Stimulated activated naive CD8-positive, alpha-beta T cell treated with anti-CD3 and anti-CD28 coated beads, Interleukin-15, Interleukin-2, amounts not matched to agents 100 ng/mL and 50 ng/mL, for 24 hours (primary cell): Measurements from ENCODE around the gene ADRA2C.
A peak's percentile ranks its signal among the peaks of the same experiment; 100 is the strongest.

ENCODE experiments used
- H3K27ac Mint-ChIP-seq: one replicate; pipeline ENCODE4 v1.8.0; 2021; ENCODE audit warnings: mild to moderate bottlenecking, mixed read lengths
- H3K27me3 Mint-ChIP-seq: one replicate; pipeline ENCODE4 v1.8.0; 2021; ENCODE audit warnings: mixed read lengths
- H3K36me3 Mint-ChIP-seq: one replicate; pipeline ENCODE4 v1.8.0; 2021; ENCODE audit warnings: low read depth, mixed read lengths
- H3K4me1 Mint-ChIP-seq: one replicate; pipeline ENCODE4 v1.8.0; 2021; ENCODE audit warnings: low read depth, mixed read lengths
- H3K4me3 Mint-ChIP-seq: one replicate; pipeline ENCODE4 v1.8.0; 2021; ENCODE audit warnings: mild to moderate bottlenecking, mixed read lengths
- H3K9me3 Mint-ChIP-seq: one replicate; pipeline ENCODE4 v1.8.0; 2021; ENCODE audit warnings: mixed read lengths

Gene ADRA2C

DNA sequence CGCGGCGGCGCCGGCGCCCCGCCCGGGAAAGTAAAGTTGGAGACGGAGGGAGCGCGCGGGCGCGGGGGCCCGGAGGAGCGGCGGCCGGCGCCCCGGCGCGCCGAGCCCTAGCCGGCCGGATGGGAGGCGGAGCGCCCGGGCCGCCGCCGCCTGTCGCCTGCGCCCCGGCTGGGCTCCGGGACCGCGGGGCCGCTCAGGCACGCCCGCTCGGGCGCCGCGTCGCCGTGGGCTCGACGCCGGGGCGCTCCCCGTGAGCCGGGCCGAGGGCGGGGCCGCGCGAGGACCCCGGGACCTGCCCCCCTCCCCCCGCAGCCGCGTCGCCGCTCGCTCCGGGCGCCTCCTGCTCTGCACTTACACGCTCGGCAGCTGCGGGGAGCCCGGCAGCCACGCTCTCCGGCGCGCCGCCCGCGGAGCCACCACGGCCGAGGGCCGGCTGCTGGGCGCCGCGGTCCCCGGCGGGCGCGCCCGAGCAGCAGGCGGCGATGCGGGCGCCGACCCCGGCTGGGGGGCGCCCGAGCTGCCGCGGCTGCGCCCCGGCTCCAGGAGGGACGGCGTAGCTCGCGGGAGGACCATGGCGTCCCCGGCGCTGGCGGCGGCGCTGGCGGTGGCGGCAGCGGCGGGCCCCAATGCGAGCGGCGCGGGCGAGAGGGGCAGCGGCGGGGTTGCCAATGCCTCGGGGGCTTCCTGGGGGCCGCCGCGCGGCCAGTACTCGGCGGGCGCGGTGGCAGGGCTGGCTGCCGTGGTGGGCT, at the start of gene ADRA2C:
Gene ADRA2C (plus strand): TSS at position 350 of the 749 bp plus-strand sequence. CDS start 222 bp downstream, at position 572.
- Mint-ChIP-seq H3K4me1 (peaks cover 9% of the 10 kb centered on the region), H3K27me3 (peaks cover 28% of the 10 kb centered on the region), H3K27ac (no peak within 1 kb of the TSS), H3K4me3 (peak within 1 kb of the TSS; percentile 56), H3K36me3 (no peaks in the 10 kb centered on the region), H3K9me3 (no peaks in the 10 kb centered on the region)

DNA sequence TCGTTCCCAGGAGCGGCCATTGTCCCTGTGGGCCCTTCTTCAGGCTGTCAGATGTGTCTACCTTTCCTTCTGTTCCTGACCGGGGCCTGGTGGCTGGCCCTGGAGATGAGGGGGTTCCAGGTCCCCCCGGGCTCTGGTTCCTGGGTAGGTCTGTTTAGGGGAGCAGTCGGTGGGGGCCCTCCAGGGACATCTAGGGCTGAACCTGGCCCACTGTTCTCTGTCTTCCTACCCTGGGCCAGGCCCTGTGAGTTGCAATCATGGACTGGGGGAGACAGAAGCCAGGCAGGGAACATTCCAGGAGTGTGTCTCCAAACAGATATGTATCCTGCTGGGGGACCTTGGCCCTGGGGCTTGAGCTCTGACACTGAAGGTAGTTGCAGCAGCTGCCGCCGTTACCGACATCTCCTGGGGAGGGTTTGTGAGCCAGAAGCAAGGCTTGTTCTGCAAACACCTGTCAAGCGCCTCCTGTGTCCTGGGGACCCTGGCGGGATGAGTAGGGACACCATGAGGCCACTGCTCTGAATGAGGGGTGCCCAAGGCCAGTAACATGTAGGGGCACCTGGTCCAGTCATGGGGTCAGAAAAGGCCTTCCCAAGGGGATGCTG, 49.5 kb upstream of the ADRA2C start:
- Mint-ChIP-seq H3K27me3 (peaks cover 24% of the 10 kb centered on the region), H3K36me3 (no peaks in the 10 kb centered on the region), H3K4me1 (no peaks in the 10 kb centered on the region), H3K27ac (no peak overlapping the region), H3K4me3 (no peak overlapping the region), H3K9me3 (peaks cover 6% of the 10 kb centered on the region)

DNA sequence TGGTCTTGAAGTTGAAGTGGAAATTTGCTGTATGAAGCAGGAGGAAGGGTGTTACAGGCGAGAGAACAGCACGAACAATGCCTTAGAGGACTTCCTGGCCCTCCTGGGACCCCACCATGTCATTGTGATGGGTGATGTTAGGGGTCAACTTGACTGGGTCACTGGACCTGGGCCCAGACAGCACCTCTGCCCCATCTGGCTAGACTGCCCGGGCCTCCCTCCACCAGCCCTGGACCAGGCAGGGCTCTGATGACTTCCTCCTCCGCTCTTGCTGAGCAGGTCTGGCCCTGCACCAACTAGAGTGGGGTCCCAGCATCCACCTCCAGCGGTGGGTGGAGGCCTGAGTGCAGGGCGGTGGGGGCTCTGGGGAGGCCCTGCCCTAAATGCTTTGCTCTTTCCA, 48.9 kb upstream of the ADRA2C start:
- H3K27me3 Mint-ChIP-seq, result peaks cover 24% of the 10 kb centered on the region
- H3K4me3 Mint-ChIP-seq, result no peak overlapping the region
- H3K27ac Mint-ChIP-seq, result no peak overlapping the region
- H3K9me3 Mint-ChIP-seq, result peaks cover 6% of the 10 kb centered on the region
- H3K4me1 Mint-ChIP-seq, result no peaks in the 10 kb centered on the region
- no peaks in the 10 kb centered on the region for H3K36me3 Mint-ChIP-seq

DNA sequence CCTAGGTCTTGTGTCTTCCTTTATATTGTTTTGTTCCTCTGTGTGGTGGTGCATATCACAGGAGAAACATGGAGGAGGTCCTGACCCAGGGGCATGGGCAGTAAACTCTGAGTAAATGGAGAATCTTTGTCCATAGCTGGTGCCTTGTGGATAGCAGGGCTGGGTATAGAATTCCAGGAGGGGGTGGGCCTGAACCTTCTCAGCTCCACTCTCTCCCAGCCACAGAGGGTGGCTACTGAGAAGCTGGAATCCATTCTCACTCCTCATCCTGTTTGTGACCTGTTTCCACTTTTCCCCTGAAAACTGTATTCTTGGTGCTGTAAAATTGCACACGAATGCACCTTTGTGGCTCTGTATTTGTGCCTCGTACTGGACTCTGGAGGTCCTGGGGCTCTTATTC, 47.7 kb upstream of the ADRA2C start:
- H3K4me1 Mint-ChIP-seq, result no peaks in the 10 kb centered on the region
- peaks cover 6% of the 10 kb centered on the region for H3K9me3 Mint-ChIP-seq
- peaks cover 24% of the 10 kb centered on the region for H3K27me3 Mint-ChIP-seq
- H3K27ac Mint-ChIP-seq, result no peak overlapping the region
- no peaks in the 10 kb centered on the region for H3K36me3 Mint-ChIP-seq
- H3K4me3 Mint-ChIP-seq, result no peak overlapping the region

DNA sequence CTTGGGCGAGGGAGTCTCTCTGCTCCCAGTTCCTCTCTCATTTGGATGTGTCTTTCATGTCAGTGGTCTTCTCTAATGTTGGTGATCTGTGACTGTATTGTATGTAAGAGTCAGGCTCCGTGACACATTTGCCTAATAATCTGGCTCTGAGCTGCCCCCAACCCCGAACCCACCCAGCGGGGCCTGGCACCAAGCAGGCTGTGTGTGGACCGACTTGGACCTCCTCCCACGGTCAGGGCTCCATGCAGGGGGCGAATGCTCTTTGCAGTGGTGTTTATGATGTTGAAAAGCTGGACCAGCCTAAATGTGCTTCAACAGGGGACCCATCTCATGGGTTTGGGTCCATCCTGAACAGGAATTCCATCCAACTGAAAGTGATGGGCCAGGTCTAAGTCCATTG, 47.0 kb upstream of the ADRA2C start:
- Mint-ChIP-seq H3K36me3 (no peaks in the 10 kb centered on the region), H3K9me3 (peaks cover 6% of the 10 kb centered on the region), H3K27ac (no peak overlapping the region), H3K4me1 (no peaks in the 10 kb centered on the region), H3K4me3 (no peak overlapping the region), H3K27me3 (peaks cover 25% of the 10 kb centered on the region)

DNA sequence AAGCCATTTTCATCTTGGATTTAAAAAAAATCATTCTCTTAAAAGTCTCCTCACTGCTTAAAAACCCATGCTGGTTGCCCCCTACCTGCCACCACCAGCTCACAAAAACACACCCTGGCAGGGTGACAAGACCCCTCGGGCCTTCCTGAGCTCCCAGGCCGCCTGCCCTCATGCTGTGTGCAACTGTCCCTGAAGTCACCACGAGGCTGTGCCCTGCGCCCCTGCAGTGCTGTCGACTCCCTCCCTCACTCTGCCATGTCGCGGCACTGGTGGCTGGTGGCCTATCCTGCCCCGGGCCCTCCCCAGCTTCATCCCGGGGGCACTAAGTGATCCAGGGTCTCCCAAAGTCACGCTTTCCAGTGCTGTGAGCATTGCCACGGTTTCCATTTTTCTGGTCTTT, 46.3 kb upstream of the ADRA2C start:
- no peak overlapping the region for H3K27ac Mint-ChIP-seq
- H3K9me3 Mint-ChIP-seq, result peaks cover 6% of the 10 kb centered on the region
- peaks cover 31% of the 10 kb centered on the region for H3K27me3 Mint-ChIP-seq
- no peaks in the 10 kb centered on the region for H3K4me1 Mint-ChIP-seq
- no peak overlapping the region for H3K4me3 Mint-ChIP-seq
- no peaks in the 10 kb centered on the region for H3K36me3 Mint-ChIP-seq

DNA sequence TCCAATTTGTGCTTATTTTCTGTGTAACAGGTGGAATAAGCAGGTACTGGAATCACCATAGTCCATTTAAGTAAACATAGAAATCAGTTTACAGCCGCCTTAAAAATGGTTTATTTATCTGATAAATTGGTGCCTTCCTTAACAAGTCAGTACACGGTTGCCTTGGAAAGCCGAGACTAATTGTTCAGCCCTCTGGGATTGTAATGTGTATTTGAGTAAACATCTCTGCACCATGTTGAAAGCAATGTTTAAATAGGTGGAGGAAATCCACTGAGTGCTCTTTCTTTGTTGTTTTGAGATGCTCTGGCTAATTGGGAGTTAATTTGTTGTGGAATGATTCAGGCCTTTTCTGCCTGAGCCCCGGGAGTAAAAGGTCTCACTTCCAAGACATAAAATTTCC, 45.7 kb upstream of the ADRA2C start:
- H3K27me3 Mint-ChIP-seq, result peaks cover 32% of the 10 kb centered on the region
- H3K4me3 Mint-ChIP-seq, result no peak overlapping the region
- peaks cover 6% of the 10 kb centered on the region for H3K9me3 Mint-ChIP-seq
- H3K36me3 Mint-ChIP-seq, result no peaks in the 10 kb centered on the region
- H3K4me1 Mint-ChIP-seq, result no peaks in the 10 kb centered on the region
- H3K27ac Mint-ChIP-seq, result no peak overlapping the region

DNA sequence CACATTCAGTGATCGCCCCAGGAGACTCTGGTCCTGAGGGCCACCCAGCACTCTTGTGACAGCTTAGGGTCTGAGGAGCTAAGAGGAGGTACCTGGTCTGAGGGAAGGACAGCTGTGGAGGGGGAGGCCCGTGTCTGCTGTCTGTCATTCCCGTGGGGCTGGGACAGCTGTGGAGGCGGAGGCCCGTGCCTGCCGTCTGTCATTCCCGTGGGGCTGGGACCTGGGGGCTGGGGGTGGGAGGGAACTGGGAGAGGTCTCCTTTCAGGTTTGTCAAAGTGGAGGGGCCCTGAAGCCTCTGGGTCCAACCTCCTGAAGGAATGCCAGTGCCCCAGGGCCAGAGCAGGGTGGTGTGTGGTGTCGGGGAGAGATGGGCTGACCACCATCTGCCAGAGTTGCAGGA, 45.0 kb upstream of the ADRA2C start:
- H3K4me1 Mint-ChIP-seq, result no peaks in the 10 kb centered on the region
- peaks cover 6% of the 10 kb centered on the region for H3K9me3 Mint-ChIP-seq
- no peak overlapping the region for H3K27ac Mint-ChIP-seq
- H3K4me3 Mint-ChIP-seq, result no peak overlapping the region
- peaks cover 32% of the 10 kb centered on the region for H3K27me3 Mint-ChIP-seq
- H3K36me3 Mint-ChIP-seq, result no peaks in the 10 kb centered on the region

DNA sequence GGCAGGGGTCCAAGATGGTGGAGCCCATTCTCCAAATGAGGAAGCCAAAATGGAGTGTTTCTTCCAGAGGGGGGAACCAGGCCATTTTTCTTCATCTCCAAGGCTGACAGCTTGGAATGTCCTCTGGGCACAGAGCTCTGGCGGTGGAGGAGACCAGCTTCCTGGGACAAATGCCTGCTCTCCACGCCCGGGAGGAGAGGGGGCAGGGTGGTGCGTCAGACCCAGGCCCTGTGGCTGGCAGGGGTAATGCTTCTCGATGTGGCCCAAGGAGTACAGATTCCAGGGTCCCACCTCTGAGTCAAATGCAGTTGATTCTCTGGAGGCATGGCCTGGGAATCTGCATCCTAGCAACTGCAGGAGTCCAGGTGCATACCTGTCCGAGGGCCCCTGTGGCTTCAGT, 44.6 kb upstream of the ADRA2C start:
- Mint-ChIP-seq H3K9me3 (peaks cover 6% of the 10 kb centered on the region), H3K27ac (no peak overlapping the region), H3K4me1 (no peaks in the 10 kb centered on the region), H3K4me3 (no peak overlapping the region), H3K27me3 (peaks cover 32% of the 10 kb centered on the region), H3K36me3 (no peaks in the 10 kb centered on the region)

DNA sequence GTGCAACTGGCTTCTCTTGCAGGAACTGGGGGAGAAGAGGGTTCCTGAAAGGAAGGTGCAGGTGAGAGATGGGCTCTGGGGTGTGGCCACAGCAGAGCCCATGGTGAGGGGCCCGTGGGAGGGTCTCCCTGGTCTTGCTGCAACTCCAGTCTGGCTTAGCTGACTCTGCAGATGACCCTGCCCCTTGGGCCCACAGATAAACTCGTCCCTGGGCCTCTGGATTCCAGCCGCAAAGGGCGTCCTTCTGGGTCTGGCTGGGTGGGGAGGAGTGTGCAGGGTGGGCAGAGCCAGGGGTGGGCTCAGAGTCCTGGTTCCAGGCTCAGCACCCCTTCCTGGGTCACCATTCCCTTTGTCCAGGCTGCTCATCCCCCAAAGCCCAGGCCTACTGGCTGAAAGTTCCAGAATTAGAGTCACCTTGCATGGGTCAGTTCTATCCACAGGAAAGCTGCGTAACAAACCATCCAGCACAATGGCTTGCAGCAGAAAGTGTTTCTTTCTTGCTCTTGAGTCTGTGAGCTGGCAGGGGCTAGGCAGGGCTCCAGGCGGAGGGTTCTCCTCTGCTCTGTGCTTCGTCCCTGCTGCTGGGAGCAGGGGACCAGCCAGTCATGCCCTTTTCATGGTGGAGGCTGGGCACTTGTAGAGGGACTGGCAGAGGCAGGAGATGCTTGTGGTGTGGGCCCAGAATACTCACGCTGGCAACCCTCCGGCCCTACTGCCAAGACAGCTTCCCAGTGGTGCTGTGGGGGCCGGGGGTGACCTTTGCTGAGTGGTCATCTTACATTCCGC, 43.5 kb upstream of the ADRA2C start:
- Mint-ChIP-seq H3K4me1 (no peaks in the 10 kb centered on the region), H3K9me3 (peaks cover 6% of the 10 kb centered on the region), H3K27me3 (peaks cover 31% of the 10 kb centered on the region), H3K4me3 (no peak overlapping the region), H3K27ac (no peak overlapping the region), H3K36me3 (no peaks in the 10 kb centered on the region)

DNA sequence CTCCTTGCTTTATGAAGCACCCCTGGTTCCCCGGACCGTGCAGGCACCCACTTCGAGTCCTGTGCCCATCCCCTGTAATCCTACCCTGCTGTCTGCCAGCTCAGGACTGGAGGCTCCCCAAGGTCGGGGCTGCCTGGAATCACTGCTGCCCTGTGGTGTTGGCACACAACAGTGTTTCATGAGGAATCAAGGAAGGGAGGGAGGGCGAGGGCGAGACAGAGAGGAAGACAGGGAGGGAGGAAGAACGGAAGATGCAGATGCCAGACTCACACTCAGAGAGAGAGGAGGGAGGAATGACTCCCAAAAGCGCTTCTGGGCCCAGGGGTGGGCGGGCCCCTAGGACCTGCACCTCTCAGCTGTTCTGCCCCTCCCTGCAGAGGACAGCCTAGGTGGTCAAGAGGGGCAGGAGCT, 42.9 kb upstream of the ADRA2C start:
- Mint-ChIP-seq H3K4me3 (no peak overlapping the region), H3K27me3 (peaks cover 25% of the 10 kb centered on the region), H3K4me1 (no peaks in the 10 kb centered on the region), H3K36me3 (no peaks in the 10 kb centered on the region), H3K9me3 (peaks cover 6% of the 10 kb centered on the region), H3K27ac (no peak overlapping the region)

DNA sequence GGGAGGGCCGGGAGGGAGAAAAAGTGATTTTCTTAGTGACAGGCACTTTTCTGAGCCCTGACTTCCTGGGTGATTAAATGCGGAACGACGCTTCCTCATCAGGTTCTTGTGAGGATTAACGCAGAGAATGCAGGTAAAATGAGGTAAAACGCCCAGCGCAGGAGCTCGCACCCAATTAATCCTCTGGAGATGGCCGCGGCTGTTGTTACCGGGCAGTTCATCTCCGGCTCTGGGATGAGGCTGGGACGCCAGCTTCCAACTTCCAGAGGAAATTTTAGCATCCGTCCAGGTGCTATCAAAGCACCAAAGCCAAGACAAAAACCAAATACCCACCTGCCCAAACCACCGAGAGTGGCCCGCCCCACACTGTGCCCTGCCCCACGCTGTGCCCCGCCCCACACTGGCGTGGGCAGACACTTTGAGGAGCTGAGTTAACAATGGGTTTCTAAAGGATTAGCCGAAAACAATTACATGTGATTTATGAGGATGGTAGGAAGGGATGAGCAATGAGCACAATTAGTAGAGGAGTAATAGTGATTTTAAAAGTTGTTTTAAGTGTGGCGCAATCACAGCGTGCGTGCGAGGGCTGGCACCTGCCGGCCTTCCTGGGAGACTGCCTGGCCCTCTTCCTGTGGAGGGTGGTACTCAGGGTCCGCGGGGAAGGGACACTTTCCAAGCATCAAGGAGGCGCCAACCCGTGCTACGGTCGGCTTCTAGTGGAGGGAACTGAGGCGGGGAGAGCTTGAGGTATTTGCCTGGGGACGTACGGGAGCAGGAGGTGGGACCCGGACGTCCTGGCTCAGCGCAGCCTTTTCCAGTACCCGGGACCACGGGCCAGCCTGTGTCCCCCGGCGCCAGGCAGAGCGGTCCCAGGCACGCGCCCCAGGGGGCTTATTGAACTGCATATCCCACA, 41.6 kb upstream of the ADRA2C start:
- Mint-ChIP-seq H3K4me1 (no peaks in the 10 kb centered on the region), H3K4me3 (no peak overlapping the region), H3K9me3 (no peaks in the 10 kb centered on the region), H3K27ac (no peak overlapping the region), H3K27me3 (peaks cover 22% of the 10 kb centered on the region), H3K36me3 (no peaks in the 10 kb centered on the region)

DNA sequence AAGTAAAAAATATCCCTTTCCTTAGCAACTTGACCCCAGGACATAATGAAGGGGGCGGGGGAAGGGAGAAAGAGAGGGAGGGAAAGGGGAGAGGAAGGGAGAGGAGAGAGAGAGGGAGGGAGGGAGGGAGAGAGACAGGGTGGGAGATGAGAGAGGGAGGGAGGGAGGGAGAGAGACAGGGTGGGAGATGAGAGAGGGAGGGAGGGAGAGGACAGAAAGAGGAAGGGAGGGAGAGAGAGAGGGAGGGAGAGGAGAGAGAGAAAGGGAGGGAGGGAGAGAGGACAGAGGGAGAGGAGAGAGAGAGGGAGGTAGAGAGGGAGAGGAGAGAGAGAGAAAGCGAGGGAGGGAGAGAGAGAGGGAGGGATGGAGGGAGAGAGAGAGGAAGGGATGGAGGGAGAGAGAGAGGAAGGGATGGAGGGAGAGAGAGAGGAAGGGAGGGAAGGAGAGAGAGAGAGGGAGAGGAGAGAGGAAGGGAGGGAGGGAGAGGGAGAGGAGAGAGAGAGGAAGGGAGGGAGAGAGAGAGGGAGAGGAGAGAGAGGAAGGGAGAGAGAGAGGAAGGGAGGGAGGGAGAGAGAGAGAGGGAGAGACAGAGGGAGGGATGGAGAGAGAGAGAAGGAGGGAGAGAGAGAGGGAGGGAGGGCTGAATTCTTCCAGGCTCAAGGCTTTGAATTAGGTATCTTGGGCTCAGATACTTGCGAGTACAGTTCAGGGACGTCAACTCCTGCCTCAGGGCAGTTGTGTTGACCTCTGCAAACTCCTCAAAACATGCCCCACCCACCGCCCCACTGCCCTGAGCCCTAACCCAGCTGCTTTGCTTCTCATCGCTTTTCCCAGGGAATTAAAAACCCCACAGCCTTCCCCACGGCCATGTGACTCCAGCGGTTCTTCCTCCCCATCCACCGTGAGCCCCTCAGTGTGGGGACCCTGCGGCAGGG, 40.0 kb upstream of the ADRA2C start:
- Mint-ChIP-seq H3K27me3 (peaks cover 13% of the 10 kb centered on the region), H3K27ac (no peak overlapping the region), H3K9me3 (no peaks in the 10 kb centered on the region), H3K4me1 (no peaks in the 10 kb centered on the region), H3K36me3 (no peaks in the 10 kb centered on the region), H3K4me3 (no peak overlapping the region)
